ENCODE data around the gene TMEM143.
"Not testable (repeated sequence)": the region's sequence is repeated elsewhere in the genome, so short reads cannot be mapped to it uniquely, and the experiment has no call there.

Gene TMEM143

DNA sequence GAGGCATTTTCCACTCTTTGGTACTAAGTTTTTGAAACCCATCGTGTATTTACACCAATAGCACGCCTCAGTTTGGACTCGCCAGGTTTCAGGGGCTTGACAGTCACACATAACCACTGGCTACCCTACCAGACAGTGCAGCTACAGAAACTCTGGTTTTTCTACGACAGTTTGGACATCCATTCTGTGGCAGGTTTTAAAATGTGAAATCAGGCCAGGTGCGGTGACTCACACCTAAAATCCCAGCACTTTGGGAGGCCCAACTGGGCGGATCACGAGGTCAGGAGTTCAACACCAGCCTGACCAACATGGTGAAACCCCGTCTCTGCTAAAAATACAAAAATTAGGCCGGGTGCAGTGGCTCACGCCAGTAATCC, 14.4 kb upstream of the TMEM143 start:
- no peaks in the 10 kb centered on the region for H3K9me3 ChIP-seq (ENCODE audit: insufficient read depth, low read length)
- no peak for DNase-seq (ENCODE audit: low read depth, low spot score)
- no peak overlapping the region for H3K4me3 ChIP-seq (ENCODE audit: insufficient read length, low read depth)
- H3K36me3 ChIP-seq (ENCODE audit: insufficient read depth, insufficient read length, low read length), result peaks cover 17% of the 10 kb centered on the region
- TF ChIP-seq ZNF274 (IDR thresholded peaks at IDR 0.05; ENCODE audit: low read depth, low read length), result no peak
- no peak for TF ChIP-seq SUZ12 (IDR thresholded peaks at IDR 0.05; ENCODE audit: extremely low read depth, insufficient read depth, insufficient read length)
- no peak for TF ChIP-seq YY1 (IDR thresholded peaks at IDR 0.05; ENCODE audit: insufficient read depth, insufficient read length)
- H3K4me1 ChIP-seq (ENCODE audit: insufficient read depth, insufficient read length), result peaks cover 2% of the 10 kb centered on the region
- no peak overlapping the region for H3K9ac ChIP-seq (ENCODE audit: insufficient read length, low read depth)
- no peaks in the 10 kb centered on the region for H3K27me3 ChIP-seq (ENCODE audit: insufficient read depth, insufficient read length)

DNA sequence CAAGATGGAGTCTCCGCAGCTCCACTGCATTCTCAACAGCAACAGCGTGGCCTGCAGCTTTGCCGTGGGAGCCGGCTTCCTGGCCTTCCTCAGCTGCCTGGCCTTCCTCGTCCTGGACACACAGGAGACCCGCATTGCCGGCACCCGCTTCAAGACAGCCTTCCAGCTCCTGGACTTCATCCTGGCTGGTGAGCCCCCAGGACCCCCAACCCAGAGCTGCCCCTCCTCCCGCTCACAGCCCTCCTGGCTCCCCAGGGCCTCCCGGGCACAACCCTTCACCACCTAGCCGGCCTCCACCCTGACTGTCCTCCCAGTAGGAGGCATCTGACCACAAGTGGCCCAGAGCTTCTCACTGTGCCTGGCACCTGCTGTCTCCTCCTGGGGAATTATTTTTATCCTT, 9.8 kb upstream of the TMEM143 start:
- TF ChIP-seq SUZ12 (IDR thresholded peaks at IDR 0.05; ENCODE audit: extremely low read depth, insufficient read depth, insufficient read length), result no peak
- TF ChIP-seq ZNF274 (IDR thresholded peaks at IDR 0.05; ENCODE audit: low read depth, low read length), result no peak
- H3K36me3 ChIP-seq (ENCODE audit: insufficient read depth, insufficient read length, low read length), result no peaks in the 10 kb centered on the region
- H3K9me3 ChIP-seq (ENCODE audit: insufficient read depth, low read length), result no peaks in the 10 kb centered on the region
- no peak for DNase-seq (ENCODE audit: low read depth, low spot score)
- no peak overlapping the region for H3K4me3 ChIP-seq (ENCODE audit: insufficient read length, low read depth)
- no peak overlapping the region for H3K9ac ChIP-seq (ENCODE audit: insufficient read length, low read depth)
- H3K4me1 ChIP-seq (ENCODE audit: insufficient read depth, insufficient read length), result peaks cover 6% of the 10 kb centered on the region
- H3K27me3 ChIP-seq (ENCODE audit: insufficient read depth, insufficient read length), result no peaks in the 10 kb centered on the region

DNA sequence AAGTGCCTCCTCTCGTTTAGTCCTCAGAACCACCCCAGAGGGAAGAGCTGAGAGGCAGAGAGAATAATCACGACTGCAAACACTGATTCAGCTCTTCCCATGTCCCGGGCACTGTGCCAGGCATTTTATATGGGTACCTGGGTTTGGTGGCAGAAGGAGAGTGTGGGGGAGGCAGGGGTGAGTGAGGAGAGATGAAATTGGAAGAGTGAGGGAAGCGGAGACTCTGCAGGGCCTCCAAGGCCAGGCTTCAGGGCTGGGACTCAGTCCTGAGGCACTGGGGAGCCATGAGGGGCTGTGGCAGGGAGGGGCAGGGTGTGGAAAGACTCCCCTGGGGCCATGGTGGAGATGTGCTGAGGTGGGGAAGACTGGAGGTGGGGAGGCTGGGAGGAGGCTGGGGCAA, 9.2 kb upstream of the TMEM143 start:
- no peaks in the 10 kb centered on the region for H3K36me3 ChIP-seq (ENCODE audit: insufficient read depth, insufficient read length, low read length)
- TF ChIP-seq YY1 (IDR thresholded peaks at IDR 0.05; ENCODE audit: insufficient read depth, insufficient read length) (no peak), SUZ12 (IDR thresholded peaks at IDR 0.05; ENCODE audit: extremely low read depth, insufficient read depth, insufficient read length) (no peak), ZNF274 (IDR thresholded peaks at IDR 0.05; ENCODE audit: low read depth, low read length) (no peak)
- no peak for DNase-seq (ENCODE audit: low read depth, low spot score)
- H3K4me1 ChIP-seq (ENCODE audit: insufficient read depth, insufficient read length), result peaks cover 6% of the 10 kb centered on the region
- H3K27me3 ChIP-seq (ENCODE audit: insufficient read depth, insufficient read length), result no peaks in the 10 kb centered on the region
- H3K9ac ChIP-seq (ENCODE audit: insufficient read length, low read depth), result no peak overlapping the region
- H3K4me3 ChIP-seq (ENCODE audit: insufficient read length, low read depth), result no peak overlapping the region
- no peaks in the 10 kb centered on the region for H3K9me3 ChIP-seq (ENCODE audit: insufficient read depth, low read length)

DNA sequence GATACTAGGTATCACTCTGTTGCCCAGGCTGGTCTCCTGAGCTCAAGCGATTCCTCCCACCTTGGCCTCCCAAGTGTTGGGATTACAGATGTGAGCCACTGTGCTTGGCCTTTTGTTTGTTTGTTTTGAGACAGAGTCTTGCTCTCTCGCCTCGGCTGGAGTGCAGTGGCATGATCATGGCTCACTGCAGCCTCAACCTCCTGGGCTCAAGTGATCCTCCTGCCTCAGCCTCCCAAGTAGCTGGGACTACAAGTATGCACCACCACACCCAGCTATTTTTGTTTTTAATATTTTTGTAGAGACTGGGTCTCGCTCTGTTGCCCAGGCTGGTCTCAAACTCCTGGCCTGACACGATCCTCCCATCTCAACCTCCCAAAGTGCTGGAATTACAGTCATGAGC, 8.0 kb upstream of the TMEM143 start:
- H3K27me3 ChIP-seq (ENCODE audit: insufficient read depth, insufficient read length); H3K4me3 ChIP-seq (ENCODE audit: insufficient read length, low read depth); DNase-seq (ENCODE audit: low read depth, low spot score); H3K9ac ChIP-seq (ENCODE audit: insufficient read length, low read depth); H3K4me1 ChIP-seq (ENCODE audit: insufficient read depth, insufficient read length); H3K36me3 ChIP-seq (ENCODE audit: insufficient read depth, insufficient read length, low read length); H3K9me3 ChIP-seq (ENCODE audit: insufficient read depth, low read length): not testable (repeated sequence)

DNA sequence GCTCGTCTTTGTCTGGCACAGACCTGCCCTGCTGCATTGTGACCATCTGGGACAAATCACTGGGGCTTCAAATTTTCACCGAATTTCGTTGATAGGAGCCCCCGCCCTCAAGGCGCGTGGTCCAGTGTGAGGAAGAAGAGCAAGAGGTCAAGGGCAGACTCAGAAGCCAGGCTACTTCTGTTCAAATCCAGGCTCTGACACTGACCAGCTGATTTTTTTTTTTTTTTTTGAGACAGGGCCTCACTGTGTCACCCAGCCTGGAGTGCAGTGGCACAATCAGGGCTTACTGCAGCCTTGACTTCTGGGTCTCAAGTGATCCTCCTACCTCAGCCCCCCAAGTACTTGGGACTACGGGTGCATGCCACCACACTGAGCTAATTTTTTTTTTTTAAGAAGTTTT, 7.6 kb upstream of the TMEM143 start:
- TF ChIP-seq ZNF274 (IDR thresholded peaks at IDR 0.05; ENCODE audit: low read depth, low read length), result no peak
- no peak for TF ChIP-seq SUZ12 (IDR thresholded peaks at IDR 0.05; ENCODE audit: extremely low read depth, insufficient read depth, insufficient read length)
- TF ChIP-seq YY1 (IDR thresholded peaks at IDR 0.05; ENCODE audit: insufficient read depth, insufficient read length), result no peak
- DNase-seq (ENCODE audit: low read depth, low spot score), result no peak
- no peaks in the 10 kb centered on the region for H3K27me3 ChIP-seq (ENCODE audit: insufficient read depth, insufficient read length)
- H3K36me3 ChIP-seq (ENCODE audit: insufficient read depth, insufficient read length, low read length), result no peaks in the 10 kb centered on the region
- H3K9ac ChIP-seq (ENCODE audit: insufficient read length, low read depth), result no peak overlapping the region
- H3K9me3 ChIP-seq (ENCODE audit: insufficient read depth, low read length), result no peaks in the 10 kb centered on the region
- no peak overlapping the region for H3K4me3 ChIP-seq (ENCODE audit: insufficient read length, low read depth)
- peaks cover 6% of the 10 kb centered on the region for H3K4me1 ChIP-seq (ENCODE audit: insufficient read depth, insufficient read length)

GRCh38 chr19:48370955-48371354, 7.2 kb upstream of the TMEM143 start:
- Histone ChIP-seq H3K9ac (ENCODE audit: insufficient read length, low read depth) (no peak overlapping the region), H3K4me1 (ENCODE audit: insufficient read depth, insufficient read length) (peaks cover 6% of the 10 kb centered on the region), H3K36me3 (ENCODE audit: insufficient read depth, insufficient read length, low read length) (no peaks in the 10 kb centered on the region), H3K4me3 (ENCODE audit: insufficient read length, low read depth) (no peak overlapping the region), H3K9me3 (ENCODE audit: insufficient read depth, low read length) (no peaks in the 10 kb centered on the region), H3K27me3 (ENCODE audit: insufficient read depth, insufficient read length) (no peaks in the 10 kb centered on the region)
- TF ChIP-seq SUZ12 (IDR thresholded peaks at IDR 0.05; ENCODE audit: extremely low read depth, insufficient read depth, insufficient read length), result no peak
- TF ChIP-seq ZNF274 (IDR thresholded peaks at IDR 0.05; ENCODE audit: low read depth, low read length), result no peak
- no peak for TF ChIP-seq YY1 (IDR thresholded peaks at IDR 0.05; ENCODE audit: insufficient read depth, insufficient read length)
- DNase-seq (ENCODE audit: low read depth, low spot score), result no peak

DNA sequence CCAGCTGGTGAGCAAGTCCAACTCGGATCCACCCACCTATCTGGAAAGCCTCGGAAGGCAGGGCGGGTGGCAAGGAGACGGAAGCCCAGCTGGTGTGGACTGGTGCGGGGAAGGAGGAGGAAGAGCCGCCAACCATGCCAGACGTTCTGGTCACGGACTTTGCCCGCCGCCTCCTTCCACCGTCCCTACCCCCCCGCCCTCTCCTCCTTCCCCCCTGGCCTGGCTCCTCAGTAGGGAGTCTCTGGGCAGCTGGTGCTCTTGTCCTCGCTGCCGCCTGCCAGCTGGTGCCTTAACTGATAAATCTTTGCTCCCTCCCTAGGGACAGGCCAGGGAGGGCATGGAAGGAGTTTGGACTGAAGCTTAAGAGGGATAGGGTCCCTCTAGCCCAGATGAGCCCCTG, 5.2 kb upstream of the TMEM143 start:
- Histone ChIP-seq H3K4me3 (ENCODE audit: insufficient read length, low read depth) (no peak overlapping the region), H3K9me3 (ENCODE audit: insufficient read depth, low read length) (peaks cover 6% of the 10 kb centered on the region; the same call in 1 of the 2 replicates), H3K4me1 (ENCODE audit: insufficient read depth, insufficient read length) (peaks cover 6% of the 10 kb centered on the region), H3K9ac (ENCODE audit: insufficient read length, low read depth) (no peak overlapping the region), H3K36me3 (ENCODE audit: insufficient read depth, insufficient read length, low read length) (no peaks in the 10 kb centered on the region), H3K27me3 (ENCODE audit: insufficient read depth, insufficient read length) (peaks cover 8% of the 10 kb centered on the region)
- TF ChIP-seq ZNF274 (IDR thresholded peaks at IDR 0.05; ENCODE audit: low read depth, low read length) (no peak), SUZ12 (IDR thresholded peaks at IDR 0.05; ENCODE audit: extremely low read depth, insufficient read depth, insufficient read length) (no peak), YY1 (IDR thresholded peaks at IDR 0.05; ENCODE audit: insufficient read depth, insufficient read length) (no peak)
- DNase-seq (ENCODE audit: low read depth, low spot score), result no peak

DNA sequence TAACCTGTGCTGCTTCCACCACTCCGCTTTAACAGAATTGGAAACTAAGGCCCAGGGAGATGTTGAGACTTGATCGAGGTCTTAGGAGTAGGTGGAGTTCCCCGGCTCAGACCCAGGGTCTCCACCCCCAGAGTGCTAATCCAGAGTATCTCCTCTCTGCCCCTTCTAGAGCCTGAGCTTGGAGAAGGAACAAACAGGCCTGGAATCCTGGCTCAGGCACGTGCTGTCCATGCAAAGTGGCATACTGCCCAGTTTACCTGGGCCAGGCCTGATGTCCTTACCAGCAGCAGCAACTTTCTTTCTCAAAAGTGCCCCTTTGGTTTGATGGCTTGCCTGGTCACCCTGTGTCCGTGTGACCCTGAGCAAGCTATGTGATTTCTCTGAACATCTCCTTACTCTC, 4.1 kb upstream of the TMEM143 start:
- Histone ChIP-seq H3K9ac (ENCODE audit: insufficient read length, low read depth) (no peak overlapping the region), H3K36me3 (ENCODE audit: insufficient read depth, insufficient read length, low read length) (no peaks in the 10 kb centered on the region), H3K4me3 (ENCODE audit: insufficient read length, low read depth) (no peak overlapping the region), H3K4me1 (ENCODE audit: insufficient read depth, insufficient read length) (peaks cover 2% of the 10 kb centered on the region), H3K9me3 (ENCODE audit: insufficient read depth, low read length) (peaks cover 6% of the 10 kb centered on the region; the same call in 1 of the 2 replicates), H3K27me3 (ENCODE audit: insufficient read depth, insufficient read length) (peaks cover 8% of the 10 kb centered on the region)
- DNase-seq (ENCODE audit: low read depth, low spot score), result no peak
- TF ChIP-seq YY1 (IDR thresholded peaks at IDR 0.05; ENCODE audit: insufficient read depth, insufficient read length) (no peak), SUZ12 (IDR thresholded peaks at IDR 0.05; ENCODE audit: extremely low read depth, insufficient read depth, insufficient read length) (no peak), ZNF274 (IDR thresholded peaks at IDR 0.05; ENCODE audit: low read depth, low read length) (no peak)

Measured in NT2/D1 (cell line).